Right kidney (tissue), 1 donor: ENCODE data around the gene CSMD2.

Experiments
- DNase-seq: peaks from one replicate; pipeline ENCODE4 v3.0.0-alpha.2; 2016

CSMD2 gene

DNA sequence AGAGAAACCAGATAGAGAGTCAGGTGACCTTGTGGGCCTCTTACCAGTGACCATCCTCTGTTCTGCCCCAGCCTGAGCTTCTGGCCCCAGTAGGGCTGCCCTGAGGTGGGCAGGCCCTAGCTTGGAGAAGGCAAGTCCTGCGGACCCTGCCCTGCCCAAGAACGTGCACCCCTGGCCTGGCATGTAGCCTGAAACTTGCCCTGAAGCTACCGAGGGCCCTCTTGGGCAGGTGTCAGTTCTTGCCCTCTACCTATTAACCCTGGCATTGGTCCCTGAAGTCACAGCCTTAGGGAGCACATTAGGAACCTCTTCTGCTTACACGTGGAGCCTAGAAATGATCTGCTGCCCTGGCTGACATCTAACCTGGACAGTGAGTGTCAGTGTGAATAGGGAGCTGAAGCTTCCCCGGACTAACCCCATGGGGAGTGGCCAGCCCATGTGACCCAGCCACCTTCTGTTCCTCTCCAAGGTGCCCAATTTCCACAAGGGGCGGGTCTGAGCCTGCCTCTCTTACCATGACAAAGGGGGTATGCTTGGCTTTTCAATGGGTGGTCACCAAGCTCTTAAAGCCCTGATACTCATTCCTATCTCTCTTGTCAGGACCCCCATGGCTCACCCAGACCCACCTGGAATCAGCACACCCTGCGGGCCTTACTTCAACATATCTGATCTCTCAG is 529.6 kb downstream of the CSMD2 start:
- no peak for DNase-seq

- peak; percentile 31 for DNase-seq
Observed at GRCh38 chr1:33634806-33635205, 530.2 kb downstream of the CSMD2 start.

DNA sequence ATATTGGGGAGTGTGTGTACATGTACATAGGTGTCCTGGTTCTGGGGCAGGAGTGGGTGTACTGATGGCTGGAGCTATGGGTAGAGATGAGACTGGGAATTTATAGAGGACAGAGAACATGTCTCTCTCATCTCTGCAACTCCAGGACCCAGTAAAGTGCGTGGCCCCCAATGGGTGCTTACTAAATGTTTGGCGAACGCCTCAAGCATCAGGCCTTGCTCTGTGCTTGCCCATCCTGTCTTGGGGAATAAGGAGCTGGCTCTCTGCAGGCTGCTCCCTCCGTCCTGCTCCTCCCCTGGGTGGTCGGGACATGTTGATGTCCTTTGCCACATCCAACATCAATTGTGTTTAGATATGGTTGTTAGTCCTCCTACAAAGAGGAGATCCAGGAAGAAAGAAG is 530.9 kb downstream of the CSMD2 start:
- DNase-seq, result no peak

- peak; percentile 57 for DNase-seq
Observed at GRCh38 chr1:33633019-33633801, 531.8 kb downstream of the CSMD2 start.

- DNase-seq, result no peak
Observed at GRCh38 chr1:33630686-33631085, 534.3 kb downstream of the CSMD2 start.

GRCh38 chr1:33626801-33627200 is 538.2 kb downstream of the CSMD2 start:
- no peak for DNase-seq

- DNase-seq, result no peak
Observed at GRCh38 chr1:33624991-33625870, 539.8 kb downstream of the CSMD2 start.

DNA sequence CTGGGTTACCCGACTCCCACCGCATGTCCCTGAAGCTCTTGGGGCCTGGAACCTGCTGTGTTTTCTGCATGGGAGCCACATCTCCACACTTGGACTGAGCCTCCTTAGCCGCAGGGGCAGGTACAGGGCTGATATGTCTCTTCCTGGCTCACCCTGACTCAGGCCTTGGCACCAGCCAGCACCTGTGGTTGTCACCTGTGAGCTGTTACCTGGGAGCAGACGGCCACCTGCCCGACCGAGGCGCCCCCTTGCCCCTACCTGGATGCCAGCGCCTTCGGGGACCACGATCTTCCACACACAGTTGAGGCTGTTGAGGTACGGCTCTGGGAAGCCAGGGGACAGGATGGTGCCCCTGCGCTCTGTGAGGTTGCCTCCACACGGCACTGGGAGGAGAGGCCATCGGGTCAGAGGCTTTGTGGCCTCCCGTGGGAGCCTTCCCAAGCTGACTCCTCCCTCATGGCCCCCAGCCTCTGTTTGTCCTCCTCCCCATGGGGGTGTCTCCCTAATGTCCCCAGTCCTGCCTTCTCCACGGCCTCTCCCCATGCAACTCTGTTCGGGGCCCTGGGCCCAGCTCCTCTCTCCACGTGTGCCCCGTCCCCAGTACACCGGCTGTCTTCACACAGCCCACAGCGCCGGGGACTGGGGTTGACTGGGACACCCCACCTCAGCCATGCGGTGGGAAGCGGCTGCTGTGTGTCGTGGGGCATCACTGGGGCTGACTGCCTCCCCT is 540.6 kb downstream of the CSMD2 start:
- no peak for DNase-seq

GRCh38 chr1:33623811-33624210 is 541.2 kb downstream of the CSMD2 start:
- no peak for DNase-seq

GRCh38 chr1:33622757-33623156 is 542.3 kb downstream of the CSMD2 start:
- no peak for DNase-seq

GRCh38 chr1:33618636-33619035 is 546.4 kb downstream of the CSMD2 start:
- no peak for DNase-seq

- DNase-seq, result no peak
Observed at GRCh38 chr1:33617451-33617850, 547.6 kb downstream of the CSMD2 start.

DNA sequence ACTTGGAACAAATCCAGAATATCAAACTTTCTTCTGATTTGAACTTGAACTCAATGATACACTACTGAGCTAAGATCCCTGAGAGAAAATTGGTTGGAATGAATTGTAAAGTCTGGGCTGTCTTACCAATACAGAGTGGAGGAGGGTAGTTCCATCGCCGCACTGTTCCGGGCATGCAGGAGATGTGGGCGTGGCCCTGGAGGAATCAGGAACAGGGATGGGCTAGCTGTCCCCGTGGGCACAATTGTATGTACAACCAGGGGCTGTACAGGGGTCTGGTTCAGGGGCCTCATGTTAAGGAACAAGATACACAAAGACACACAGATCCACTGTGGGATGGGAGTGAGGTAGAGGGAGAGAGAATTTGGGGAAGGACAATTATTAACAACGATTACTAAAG is 548.2 kb downstream of the CSMD2 start:
- DNase-seq, result no peak

DNA sequence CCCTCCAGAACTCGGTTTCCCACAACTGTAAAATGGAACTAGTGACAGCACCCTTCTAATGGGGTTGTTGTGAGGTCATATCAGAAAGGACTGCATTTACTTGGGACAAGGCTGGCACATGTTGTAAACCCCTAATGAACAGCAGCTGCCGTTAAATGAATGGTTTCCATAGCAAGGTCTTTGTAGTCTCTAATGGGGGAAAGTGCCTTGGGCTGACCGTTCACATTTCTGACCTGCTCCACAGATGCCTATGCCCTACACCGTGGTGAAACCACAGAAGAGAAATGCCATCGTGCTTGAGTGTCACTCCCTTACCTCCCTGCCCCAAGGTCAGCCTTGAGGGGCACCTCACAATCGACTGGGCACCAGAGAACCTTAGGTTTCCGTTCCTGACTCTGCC is 549.5 kb downstream of the CSMD2 start:
- DNase-seq, result no peak

- DNase-seq, result no peak
Observed at GRCh38 chr1:33610864-33611455, 554.1 kb downstream of the CSMD2 start.

DNA sequence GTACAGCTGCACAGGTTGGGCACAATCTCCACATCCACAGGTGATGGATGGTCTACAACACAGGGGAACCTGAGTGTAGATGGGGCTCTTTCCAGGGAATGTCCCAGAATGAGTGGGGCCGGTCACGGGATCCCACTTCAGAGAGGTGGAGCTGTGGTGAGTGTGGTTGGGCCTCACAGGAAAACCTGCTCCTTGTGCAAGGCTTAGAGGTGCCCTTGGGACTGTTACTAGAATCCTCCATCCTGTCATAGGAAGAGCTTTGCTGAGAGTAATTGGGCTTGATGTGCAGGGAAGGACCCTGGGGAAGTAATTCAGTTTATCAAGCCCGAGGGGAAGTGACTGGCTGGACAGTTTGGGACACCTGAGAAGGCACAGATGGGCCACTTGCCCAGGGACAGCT is 554.6 kb downstream of the CSMD2 start:
- no peak for DNase-seq

GRCh38 chr1:33609739-33610138 is 555.3 kb downstream of the CSMD2 start:
- no peak for DNase-seq

DNA sequence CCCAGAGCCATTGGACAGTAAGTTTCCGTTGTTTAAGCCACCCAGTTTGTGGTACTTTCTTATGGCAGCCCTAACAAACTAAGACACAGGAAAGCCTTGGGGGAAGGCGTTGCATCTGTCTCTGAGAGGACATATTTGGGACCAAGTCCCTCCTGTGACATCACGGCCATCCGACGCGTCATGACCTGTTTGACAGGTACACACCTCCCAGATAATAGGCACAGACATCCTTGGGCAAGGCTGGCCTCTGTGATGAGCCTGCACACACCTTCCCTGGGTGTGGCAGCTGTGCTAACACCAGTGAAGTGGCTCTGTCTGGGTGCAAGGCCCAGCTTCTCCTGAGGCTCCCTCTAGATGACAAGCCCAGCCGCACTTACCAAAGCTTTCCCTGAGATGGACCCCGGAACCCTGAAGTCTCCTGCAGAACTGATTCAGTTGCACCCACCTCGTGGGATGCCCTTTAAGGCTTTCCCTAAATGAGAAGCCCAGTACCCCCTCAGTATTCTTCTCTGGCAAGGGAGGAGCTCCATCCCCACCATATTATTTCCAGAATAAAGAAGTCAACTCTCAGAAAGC is 556.1 kb downstream of the CSMD2 start:
- no peak for DNase-seq

GRCh38 chr1:33607444-33608005 is 557.5 kb downstream of the CSMD2 start:
- DNase-seq, result no peak

- DNase-seq, result no peak
Observed at GRCh38 chr1:33606272-33606671, 558.8 kb downstream of the CSMD2 start.

DNA sequence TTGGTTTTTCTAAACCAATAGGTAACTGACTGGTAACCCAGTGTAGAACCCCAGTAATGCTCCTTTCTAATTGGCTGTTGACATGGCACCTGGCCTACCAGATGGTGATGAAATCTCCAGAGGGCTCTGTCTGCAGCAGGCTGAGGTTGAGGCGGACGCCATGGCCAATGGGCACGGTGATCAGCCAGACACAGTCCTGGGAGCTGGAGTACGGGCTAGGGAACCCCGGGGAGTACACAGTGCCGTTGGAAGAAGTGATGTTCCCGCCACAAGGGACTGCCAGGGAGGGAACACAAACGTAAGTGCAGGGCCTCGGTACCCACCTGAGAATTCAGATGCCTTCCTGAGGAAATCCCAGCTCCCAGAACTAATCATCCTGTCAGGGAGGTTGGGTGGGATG is 562.8 kb downstream of the CSMD2 start:
- DNase-seq, result no peak
